ENCODE data around the gene TBX20. TPM values are rescaled to one million over a fixed set of nuclear protein-coding genes. Genes with fewer than 3 reads are reported as not detected.

TBX20 gene
- total and polyA plus RNA-seq, 2 experiments from 2014 or later: 0.69 TPM; not detected in 1

DNA sequence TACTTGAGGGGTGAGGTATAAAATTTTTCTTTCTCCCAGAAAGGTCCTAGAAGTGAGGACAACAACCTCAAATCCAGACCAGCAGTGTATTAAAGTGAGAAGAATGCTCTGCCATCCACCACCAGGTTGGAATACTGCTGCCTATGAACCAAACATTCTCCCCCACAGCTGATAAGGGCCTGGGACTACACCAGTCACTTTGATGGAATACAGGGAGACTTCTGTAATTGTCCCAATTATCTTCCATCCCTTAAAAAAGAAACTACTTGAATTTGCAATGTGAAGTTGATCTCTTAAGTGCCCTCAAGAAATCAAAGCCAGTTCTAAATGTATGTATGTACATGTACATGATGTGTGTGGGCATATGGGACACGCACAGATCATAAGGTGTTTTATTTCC lies 3.0 kb downstream of the TBX20 start:
- peaks cover 7% of the 10 kb centered on the region for H4K20me1 ChIP-seq (replicated peaks; ENCODE audit: insufficient read depth)
- H3K4me3 ChIP-seq: no peak overlapping the region
- H3K79me2 ChIP-seq (replicated peaks; ENCODE audit: insufficient read depth): no peaks in the 10 kb centered on the region

More for the DNA sequence above, 3.0 kb downstream of the TBX20 start:
- Histone ChIP-seq H3K27me3 (ENCODE audit: insufficient read depth) (peaks cover 100% of the 10 kb centered on the region), H3K36me3 (ENCODE audit: insufficient read depth) (no peaks in the 10 kb centered on the region), H3F3A (replicated peaks; ENCODE audit: low read depth) (peaks cover 6% of the 10 kb centered on the region; the same call in 1 of the 2 replicates), H3K4me2 (no peak overlapping the region; the same call in none of the 2 replicates), H3K27ac (ENCODE audit: low read depth) (no peak overlapping the region), H2AFZ (no peak overlapping the region), H3K9me2 (ENCODE audit: insufficient read depth) (no peaks in the 10 kb centered on the region), H3K4me1 (ENCODE audit: insufficient read depth) (peaks cover 59% of the 10 kb centered on the region)
- peaks cover 83% of the 10 kb centered on the region for H3K27me3 Mint-ChIP-seq (ENCODE audit: insufficient read depth, low read depth, poor library complexity)
- peaks cover 40% of the 10 kb centered on the region for H3K4me1 Mint-ChIP-seq
- H3K27ac Mint-ChIP-seq: no peak overlapping the region
- no peaks in the 10 kb centered on the region; the same call in 2 of the 3 replicates for H3K9me3 Mint-ChIP-seq
- no peak for ATAC-seq
- no peaks in the 10 kb centered on the region for H3K36me3 Mint-ChIP-seq (ENCODE audit: low read depth)
- no peak overlapping the region for H3K4me3 Mint-ChIP-seq
- no peak for DNase-seq (ENCODE audit: low spot score)
- no peak for TF ChIP-seq CREB1 (CRISPR knock-in tag; IDR thresholded peaks at IDR 0.05; ENCODE audit: low read depth)
- TF ChIP-seq, protein P1, sequence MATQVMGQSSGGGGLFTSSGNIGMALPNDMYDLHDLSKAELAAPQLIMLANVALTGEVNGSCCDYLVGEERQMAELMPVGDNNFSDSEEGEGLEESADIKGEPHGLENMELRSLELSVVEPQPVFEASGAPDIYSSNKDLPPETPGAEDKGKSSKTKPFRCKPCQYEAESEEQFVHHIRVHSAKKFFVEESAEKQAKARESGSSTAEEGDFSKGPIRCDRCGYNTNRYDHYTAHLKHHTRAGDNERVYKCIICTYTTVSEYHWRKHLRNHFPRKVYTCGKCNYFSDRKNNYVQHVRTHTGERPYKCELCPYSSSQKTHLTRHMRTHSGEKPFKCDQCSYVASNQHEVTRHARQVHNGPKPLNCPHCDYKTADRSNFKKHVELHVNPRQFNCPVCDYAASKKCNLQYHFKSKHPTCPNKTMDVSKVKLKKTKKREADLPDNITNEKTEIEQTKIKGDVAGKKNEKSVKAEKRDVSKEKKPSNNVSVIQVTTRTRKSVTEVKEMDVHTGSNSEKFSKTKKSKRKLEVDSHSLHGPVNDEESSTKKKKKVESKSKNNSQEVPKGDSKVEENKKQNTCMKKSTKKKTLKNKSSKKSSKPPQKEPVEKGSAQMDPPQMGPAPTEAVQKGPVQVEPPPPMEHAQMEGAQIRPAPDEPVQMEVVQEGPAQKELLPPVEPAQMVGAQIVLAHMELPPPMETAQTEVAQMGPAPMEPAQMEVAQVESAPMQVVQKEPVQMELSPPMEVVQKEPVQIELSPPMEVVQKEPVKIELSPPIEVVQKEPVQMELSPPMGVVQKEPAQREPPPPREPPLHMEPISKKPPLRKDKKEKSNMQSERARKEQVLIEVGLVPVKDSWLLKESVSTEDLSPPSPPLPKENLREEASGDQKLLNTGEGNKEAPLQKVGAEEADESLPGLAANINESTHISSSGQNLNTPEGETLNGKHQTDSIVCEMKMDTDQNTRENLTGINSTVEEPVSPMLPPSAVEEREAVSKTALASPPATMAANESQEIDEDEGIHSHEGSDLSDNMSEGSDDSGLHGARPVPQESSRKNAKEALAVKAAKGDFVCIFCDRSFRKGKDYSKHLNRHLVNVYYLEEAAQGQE (IDR thresholded peaks at IDR 0.05; ENCODE audit: unreplicated experiment): no peak
- TF ChIP-seq, protein P2, sequence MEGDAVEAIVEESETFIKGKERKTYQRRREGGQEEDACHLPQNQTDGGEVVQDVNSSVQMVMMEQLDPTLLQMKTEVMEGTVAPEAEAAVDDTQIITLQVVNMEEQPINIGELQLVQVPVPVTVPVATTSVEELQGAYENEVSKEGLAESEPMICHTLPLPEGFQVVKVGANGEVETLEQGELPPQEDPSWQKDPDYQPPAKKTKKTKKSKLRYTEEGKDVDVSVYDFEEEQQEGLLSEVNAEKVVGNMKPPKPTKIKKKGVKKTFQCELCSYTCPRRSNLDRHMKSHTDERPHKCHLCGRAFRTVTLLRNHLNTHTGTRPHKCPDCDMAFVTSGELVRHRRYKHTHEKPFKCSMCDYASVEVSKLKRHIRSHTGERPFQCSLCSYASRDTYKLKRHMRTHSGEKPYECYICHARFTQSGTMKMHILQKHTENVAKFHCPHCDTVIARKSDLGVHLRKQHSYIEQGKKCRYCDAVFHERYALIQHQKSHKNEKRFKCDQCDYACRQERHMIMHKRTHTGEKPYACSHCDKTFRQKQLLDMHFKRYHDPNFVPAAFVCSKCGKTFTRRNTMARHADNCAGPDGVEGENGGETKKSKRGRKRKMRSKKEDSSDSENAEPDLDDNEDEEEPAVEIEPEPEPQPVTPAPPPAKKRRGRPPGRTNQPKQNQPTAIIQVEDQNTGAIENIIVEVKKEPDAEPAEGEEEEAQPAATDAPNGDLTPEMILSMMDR (conservative IDR thresholded peaks at IDR 0.05; ENCODE audit: low read depth in 2 of 2): no peak
- TF ChIP-seq EZH2 (IDR thresholded peaks at IDR 0.05; ENCODE audit: low read depth, unreplicated experiment): no peak
- no peak for TF ChIP-seq ZNF331 (CRISPR knock-in tag; IDR thresholded peaks at IDR 0.05; ENCODE audit: low read depth)
- no peak for TF ChIP-seq STAT1 (IDR thresholded peaks at IDR 0.05; ENCODE audit: unreplicated experiment)
- TF ChIP-seq JUNB (IDR thresholded peaks at IDR 0.05; ENCODE audit: unreplicated experiment): no peak
- TF ChIP-seq, protein P3, sequence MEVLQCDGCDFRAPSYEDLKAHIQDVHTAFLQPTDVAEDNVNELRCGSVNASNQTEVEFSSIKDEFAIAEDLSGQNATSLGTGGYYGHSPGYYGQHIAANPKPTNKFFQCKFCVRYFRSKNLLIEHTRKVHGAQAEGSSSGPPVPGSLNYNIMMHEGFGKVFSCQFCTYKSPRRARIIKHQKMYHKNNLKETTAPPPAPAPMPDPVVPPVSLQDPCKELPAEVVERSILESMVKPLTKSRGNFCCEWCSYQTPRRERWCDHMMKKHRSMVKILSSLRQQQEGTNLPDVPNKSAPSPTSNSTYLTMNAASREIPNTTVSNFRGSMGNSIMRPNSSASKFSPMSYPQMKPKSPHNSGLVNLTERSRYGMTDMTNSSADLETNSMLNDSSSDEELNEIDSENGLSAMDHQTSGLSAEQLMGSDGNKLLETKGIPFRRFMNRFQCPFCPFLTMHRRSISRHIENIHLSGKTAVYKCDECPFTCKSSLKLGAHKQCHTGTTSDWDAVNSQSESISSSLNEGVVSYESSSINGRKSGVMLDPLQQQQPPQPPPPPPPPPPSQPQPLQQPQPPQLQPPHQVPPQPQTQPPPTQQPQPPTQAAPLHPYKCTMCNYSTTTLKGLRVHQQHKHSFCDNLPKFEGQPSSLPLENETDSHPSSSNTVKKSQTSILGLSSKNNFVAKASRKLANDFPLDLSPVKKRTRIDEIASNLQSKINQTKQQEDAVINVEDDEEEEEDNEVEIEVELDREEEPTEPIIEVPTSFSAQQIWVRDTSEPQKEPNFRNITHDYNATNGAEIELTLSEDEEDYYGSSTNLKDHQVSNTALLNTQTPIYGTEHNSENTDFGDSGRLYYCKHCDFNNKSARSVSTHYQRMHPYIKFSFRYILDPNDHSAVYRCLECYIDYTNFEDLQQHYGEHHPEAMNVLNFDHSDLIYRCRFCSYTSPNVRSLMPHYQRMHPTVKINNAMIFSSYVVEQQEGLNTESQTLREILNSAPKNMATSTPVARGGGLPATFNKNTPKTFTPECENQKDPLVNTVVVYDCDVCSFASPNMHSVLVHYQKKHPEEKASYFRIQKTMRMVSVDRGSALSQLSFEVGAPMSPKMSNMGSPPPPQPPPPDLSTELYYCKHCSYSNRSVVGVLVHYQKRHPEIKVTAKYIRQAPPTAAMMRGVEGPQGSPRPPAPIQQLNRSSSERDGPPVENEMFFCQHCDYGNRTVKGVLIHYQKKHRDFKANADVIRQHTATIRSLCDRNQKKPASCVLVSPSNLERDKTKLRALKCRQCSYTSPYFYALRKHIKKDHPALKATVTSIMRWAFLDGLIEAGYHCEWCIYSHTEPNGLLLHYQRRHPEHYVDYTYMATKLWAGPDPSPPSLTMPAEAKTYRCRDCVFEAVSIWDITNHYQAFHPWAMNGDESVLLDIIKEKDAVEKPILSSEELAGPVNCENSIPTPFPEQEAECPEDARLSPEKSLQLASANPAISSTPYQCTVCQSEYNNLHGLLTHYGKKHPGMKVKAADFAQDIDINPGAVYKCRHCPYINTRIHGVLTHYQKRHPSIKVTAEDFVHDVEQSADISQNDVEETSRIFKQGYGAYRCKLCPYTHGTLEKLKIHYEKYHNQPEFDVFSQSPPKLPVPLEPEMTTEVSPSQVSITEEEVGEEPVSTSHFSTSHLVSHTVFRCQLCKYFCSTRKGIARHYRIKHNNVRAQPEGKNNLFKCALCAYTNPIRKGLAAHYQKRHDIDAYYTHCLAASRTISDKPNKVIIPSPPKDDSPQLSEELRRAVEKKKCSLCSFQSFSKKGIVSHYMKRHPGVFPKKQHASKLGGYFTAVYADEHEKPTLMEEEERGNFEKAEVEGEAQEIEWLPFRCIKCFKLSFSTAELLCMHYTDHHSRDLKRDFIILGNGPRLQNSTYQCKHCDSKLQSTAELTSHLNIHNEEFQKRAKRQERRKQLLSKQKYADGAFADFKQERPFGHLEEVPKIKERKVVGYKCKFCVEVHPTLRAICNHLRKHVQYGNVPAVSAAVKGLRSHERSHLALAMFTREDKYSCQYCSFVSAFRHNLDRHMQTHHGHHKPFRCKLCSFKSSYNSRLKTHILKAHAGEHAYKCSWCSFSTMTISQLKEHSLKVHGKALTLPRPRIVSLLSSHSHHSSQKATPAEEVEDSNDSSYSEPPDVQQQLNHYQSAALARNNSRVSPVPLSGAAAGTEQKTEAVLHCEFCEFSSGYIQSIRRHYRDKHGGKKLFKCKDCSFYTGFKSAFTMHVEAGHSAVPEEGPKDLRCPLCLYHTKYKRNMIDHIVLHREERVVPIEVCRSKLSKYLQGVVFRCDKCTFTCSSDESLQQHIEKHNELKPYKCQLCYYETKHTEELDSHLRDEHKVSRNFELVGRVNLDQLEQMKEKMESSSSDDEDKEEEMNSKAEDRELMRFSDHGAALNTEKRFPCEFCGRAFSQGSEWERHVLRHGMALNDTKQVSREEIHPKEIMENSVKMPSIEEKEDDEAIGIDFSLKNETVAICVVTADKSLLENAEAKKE (CRISPR knock-in tag; IDR thresholded peaks at IDR 0.05): no peak
- no peak for TF ChIP-seq ZNF114 (CRISPR knock-in tag; IDR thresholded peaks at IDR 0.05)
- no peak for TF ChIP-seq POLR2AphosphoS5 (IDR thresholded peaks at IDR 0.05; ENCODE audit: low read depth)
- TF ChIP-seq EZH2phosphoT487 (IDR thresholded peaks at IDR 0.05; ENCODE audit: unreplicated experiment): no peak
- no peak for TF ChIP-seq NANOG (IDR thresholded peaks at IDR 0.05; ENCODE audit: borderline replicate concordance)
- TF ChIP-seq, protein P4, sequence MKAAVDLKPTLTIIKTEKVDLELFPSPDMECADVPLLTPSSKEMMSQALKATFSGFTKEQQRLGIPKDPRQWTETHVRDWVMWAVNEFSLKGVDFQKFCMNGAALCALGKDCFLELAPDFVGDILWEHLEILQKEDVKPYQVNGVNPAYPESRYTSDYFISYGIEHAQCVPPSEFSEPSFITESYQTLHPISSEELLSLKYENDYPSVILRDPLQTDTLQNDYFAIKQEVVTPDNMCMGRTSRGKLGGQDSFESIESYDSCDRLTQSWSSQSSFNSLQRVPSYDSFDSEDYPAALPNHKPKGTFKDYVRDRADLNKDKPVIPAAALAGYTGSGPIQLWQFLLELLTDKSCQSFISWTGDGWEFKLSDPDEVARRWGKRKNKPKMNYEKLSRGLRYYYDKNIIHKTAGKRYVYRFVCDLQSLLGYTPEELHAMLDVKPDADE (IDR thresholded peaks at IDR 0.05): no peak

Measured in GM23338 (cell line).